GF-D8 (cell line): ENCODE results near the gene MR1.

Source experiments
- DNase-seq: peaks from one replicate; lab custom pipeline; 2025; lab: John Stamatoyannopoulos, UW

MR1 gene

GRCh38 chr1:181033799-181034451, at the start of gene MR1:
MR1 (plus strand) TSS chr1:181033983; CDS start chr1:181034008, 25 bp downstream.
- peak; percentile 90 for DNase-seq

GRCh38 chr1:180988253-180988752, 45.5 kb upstream of the MR1 start:
- no peak for DNase-seq

DNA sequence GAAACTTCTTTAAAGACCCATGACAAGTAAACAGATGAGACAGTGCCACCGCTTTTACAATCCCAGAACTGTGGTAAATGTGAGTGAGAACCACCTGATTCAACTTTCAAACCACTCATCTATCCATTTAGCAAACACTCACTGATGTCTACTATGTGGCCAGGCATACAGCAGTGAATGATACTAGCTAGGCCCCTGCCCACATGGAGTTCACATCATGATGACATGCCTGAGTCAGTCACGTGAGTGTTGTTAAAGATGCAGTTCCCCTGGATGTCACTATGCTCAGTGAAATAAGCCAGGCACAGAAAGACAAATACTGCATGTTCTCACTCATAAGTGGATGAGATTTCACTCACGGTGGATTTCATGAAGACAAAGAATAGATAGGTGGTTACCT, 39.5 kb upstream of the MR1 start:
- no peak for DNase-seq

- DNase-seq: no peak
These were observed 35.8 kb upstream of the MR1 start for GRCh38 chr1:180997843-180998504.

DNA sequence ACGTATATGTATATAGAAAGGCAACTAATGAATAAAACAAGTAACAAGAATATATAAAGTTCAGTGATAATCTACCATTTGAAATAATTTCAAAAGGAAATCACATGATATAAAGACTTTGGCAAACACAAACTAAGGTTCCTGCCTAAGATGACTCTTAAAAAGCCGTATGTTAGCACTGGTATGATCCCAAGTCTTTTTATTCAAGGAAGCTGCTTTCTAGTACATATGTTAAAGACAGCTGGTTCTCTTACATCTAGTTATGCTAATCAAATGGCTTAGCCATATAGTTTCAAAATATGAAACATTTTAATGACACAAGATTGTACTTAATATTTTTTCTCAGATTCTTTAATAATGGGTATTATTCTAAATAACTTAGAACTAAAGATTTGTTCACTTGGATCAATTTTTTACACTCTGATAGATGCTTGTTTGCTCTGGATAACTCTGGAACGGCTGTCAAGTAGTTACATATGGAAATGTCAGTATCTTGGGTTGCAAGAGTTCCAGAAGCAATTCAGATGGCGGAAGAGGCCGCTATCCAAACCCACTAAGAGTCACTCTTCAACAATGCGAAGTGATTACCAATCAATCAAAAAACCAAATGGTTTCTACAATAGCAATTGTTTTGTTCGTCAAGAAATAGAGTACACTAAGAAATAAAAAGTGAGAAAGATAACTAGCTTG, 32.5 kb upstream of the MR1 start:
- DNase-seq: no peak

DNA sequence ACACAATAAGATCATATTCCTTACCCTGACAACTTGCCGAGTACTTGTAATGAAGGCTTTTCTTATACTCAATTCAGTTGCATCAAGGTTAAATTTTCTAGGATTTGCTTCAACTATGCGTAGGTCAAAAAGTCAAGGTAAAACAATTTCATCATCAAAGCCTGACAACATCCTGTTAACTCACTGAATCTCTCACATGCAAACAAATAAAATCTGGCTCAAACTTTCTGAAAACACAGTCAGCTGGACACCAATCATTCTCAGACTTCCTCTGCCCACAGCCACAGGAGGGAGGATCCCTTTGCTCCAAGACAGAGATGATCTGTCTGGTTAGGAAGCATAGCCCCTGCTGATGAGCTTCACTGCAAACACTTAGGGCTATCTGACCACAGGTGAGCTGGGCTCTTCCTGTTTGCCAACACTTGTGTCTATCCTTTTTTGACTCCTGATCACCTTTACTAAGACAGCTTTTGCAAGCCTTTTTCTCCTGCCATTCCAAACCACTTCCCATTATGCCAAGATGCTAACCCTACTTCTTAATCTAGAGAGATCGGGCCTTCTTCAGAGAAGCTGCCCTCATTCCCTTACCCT, 31.1 kb upstream of the MR1 start:
- DNase-seq: no peak

GRCh38 chr1:181010789-181011188, 23.0 kb upstream of the MR1 start:
- DNase-seq: no peak

- DNase-seq: no peak
These were observed 22.2 kb upstream of the MR1 start for GRCh38 chr1:181011301-181012202.

DNA sequence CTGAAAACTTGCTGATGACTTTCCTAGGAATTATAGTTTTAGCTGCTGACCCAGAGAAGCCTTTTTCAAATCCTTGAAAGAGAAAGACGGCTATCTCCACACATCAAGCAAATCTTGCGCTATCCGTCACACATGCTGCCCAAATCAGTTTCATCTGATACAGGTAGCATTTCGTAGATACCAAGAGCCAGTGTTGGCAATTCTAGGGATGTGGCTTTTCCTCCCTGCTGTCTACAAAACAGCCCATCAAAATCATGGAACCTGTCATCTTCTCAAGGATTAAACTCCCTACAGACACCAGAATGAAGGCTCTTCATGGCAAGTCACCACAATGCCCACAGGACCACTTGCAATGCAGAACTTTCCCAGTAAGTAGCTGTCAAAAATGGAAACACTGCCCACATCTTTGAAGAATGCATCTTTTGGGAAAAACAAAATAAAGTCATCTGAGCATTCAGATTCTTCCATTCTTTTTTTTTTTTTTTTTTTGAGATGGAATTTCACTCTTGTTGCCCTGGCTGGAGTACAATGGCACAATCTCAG, 21.5 kb upstream of the MR1 start:
- no peak for DNase-seq

DNA sequence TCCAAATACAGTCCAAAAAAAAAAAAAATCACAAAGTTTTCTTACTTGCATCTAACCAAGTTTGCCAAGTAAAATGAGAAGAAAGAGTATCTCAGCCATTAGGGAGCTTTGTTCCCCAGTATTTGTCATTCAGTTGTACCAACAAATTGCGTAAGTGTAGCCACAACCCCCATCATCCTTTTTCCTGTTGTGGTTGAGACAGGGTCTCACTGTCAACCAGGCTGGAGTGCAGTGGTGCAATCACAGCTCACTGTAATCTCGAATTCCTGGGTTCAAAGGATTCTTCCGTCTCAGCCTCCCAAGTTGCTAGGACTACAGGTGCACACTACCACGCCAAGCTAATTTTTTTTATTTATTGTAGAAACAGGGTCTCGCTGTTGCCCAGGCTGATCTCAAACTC, 20.6 kb upstream of the MR1 start:
- peak; percentile 48 for DNase-seq

DNA sequence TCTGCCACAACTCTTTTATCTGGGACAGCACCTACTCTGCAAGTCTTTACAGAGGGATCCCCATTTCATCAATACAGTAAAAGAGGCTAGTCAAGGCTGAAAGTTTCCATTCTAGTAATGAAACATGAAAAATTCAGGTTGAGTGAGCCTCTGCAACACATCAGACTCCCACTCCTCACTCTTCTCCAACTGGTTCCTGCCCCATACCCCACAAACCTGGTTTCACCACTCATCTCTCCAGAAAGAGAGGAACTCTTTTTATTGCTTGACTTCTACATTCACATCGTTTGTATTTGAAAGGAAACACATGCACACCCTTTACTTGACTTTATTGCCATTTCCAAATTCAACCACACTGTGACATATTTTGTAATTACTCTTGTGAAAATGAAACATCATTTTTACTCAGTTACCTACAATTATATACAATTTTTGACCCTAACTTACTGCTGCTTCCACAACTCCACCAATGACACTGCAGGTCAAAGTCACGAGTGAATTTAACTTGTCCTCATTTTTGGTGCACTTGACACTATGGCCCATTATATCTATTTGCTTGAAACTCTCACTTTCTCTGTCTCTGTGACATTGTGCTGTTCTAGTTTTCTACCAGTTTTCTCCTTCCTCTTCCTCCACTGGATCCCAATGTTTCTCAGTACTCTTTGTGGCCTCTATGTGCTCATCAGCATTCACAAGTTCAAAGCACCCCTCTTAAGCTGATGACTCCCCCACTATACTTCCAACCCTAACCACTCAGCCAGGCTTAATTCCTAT, 19.1 kb upstream of the MR1 start:
- peak; percentile 37 for DNase-seq

GRCh38 chr1:181015251-181015615, 18.6 kb upstream of the MR1 start:
- DNase-seq: peak; percentile 73

- no peak for DNase-seq
These were observed 17.2 kb upstream of the MR1 start for GRCh38 chr1:181016563-181016962.

GRCh38 chr1:181018901-181019681, 14.7 kb upstream of the MR1 start:
- DNase-seq: no peak

DNA sequence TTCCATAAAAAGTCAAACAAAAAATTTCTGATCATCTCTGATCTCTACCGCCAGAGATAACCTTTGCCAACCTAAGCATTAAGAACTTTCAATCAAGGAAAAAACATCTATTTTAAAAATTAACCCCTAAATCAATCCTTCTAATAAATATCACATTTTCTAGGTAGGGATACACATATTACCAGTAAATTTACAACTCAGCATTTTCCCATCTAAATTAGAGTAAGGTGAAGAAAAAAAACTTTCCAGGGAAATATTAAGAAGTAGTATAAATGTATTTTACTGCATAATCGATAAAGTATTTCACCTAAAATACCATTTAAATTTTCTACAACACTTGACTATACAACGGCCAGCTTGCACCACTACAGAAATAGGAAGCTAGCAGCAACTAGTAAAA, 12.6 kb upstream of the MR1 start:
- DNase-seq: no peak

DNA sequence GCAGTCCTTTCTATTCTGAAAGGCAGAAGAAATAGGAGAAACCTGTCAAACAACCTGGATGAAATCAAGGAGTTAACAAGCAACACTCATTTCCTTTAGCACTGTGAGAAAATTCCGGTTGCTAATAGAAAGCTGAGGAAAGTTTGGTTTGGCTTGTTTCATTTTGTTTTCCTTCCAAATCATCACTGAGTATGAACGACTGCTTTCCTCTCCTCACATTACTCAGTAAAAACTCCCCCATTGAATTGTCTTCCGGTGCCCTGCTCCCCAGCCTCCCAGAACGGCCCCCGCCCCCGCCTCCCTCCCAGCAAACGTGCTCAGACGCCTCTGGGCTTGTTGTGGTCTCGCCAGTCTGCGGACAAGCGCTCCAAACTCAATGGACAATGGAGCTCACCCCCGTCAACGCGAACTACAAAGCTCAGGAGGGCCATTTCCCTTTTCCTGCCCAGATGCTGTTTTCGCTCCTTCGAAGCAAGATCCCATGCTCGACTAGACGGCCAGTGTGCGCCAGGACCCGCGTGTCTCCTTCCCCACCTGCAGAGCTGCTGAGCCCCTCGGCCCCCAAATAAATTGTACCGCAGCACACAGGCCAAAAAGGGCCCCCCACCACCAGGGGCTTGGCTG, 11.9 kb upstream of the MR1 start:
- no peak for DNase-seq

DNA sequence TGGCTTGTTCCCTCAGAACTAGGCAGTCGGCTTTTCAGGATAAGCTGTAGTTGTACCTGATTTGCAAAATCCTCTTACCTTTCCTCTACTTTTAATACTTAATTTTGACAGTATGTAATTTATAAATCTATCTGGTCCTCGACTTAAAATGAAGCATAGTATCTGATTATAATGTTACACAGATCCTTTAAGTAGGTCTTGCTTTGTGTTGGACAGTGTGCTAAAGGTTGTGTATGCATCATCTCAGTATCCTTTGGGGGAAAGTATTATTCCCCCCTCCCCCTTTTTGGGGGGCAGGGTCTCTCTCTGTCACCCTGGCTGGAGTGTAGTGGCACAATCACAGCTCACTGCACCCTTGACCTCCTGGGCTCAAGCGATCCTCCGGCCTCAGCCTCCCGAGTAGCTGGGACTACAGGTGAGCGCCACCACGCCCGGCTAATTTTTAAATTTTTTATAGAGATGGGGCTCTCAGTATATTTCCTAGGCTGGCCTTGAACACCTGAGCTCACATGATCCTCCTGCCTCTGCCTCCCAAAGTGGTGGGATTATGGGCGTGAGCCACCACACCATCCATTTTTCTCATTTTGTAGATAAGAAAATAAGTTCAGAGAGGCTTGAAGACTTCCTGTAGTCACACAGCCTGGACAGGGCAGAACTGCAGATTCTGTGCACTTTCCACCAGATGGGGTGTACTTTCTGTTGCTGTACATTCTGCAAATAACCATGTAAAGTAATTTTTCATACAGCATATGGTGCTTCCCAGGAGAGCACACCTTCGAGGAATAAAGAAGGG, 10.3 kb upstream of the MR1 start:
- DNase-seq: no peak

DNA sequence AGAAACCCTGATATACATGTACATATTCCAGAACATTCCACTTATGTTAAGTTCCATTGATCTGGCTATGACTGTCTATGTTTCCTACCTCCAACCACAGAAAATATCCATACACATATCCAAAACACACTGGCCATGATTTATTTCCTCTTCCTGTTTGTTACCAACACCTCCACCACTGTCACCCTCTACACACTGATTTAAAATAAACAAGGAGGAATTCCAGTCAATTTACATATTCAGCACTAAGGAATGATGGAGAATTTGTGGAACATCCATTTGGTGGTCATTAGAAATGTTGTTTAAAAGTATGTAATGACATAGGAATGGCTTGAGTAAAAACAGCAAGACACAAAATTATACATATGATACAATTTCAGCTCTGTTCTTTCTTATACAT, 5.6 kb upstream of the MR1 start:
- DNase-seq: no peak

GRCh38 chr1:181028615-181029014, 5.2 kb upstream of the MR1 start:
- no peak for DNase-seq
